Measurements from ENCODE around the gene UNC13D. TPM values are rescaled to one million over a fixed set of nuclear protein-coding genes. Genes with fewer than 3 reads are reported as not detected.

UNC13D gene
- total RNA-seq, 1 experiment from 2014 or later, result 104 TPM

- CTCF ChIA-PET, result interaction anchor here (1.0 kb wide), 2 partner anchors 16 to 46 kb away, joined by 3 read pairs; no protein-coding TSS in a partner anchor
- Mint-ChIP-seq H3K27me3 (ENCODE audit: unreplicated experiment) (no peaks in the 10 kb centered on the region), H3K4me3 (ENCODE audit: low read depth, unreplicated experiment) (no peak overlapping the region), H3K4me1 (ENCODE audit: low read depth, unreplicated experiment) (no peaks in the 10 kb centered on the region), H3K9me3 (ENCODE audit: low read depth, unreplicated experiment) (no peaks in the 10 kb centered on the region), H3K36me3 (ENCODE audit: insufficient read depth, unreplicated experiment) (peaks cover 62% of the 10 kb centered on the region), H3K27ac (ENCODE audit: unreplicated experiment) (no peak overlapping the region)
- no peak for DNase-seq
- TF ChIP-seq CTCF (IDR thresholded peaks at IDR 0.05; ENCODE audit: unreplicated experiment), result no peak
- intact Hi-C loops (cut with micrococcal nuclease; ENCODE audit: unreplicated experiment), result no loop called here
- BruUV-seq (replicated peaks), result no TSS peak
Observed at GRCh38 chr17:75829747-75830146, 14.5 kb downstream of the UNC13D start.

- no peaks in the 10 kb centered on the region for H3K27me3 Mint-ChIP-seq (ENCODE audit: unreplicated experiment)
- H3K9me3 Mint-ChIP-seq (ENCODE audit: low read depth, unreplicated experiment), result no peaks in the 10 kb centered on the region
- intact Hi-C loops (cut with micrococcal nuclease; ENCODE audit: unreplicated experiment), result no loop called here
- BruUV-seq (replicated peaks), result no TSS peak
- no peak overlapping the region for H3K27ac Mint-ChIP-seq (ENCODE audit: unreplicated experiment)
- H3K4me1 Mint-ChIP-seq (ENCODE audit: low read depth, unreplicated experiment), result no peaks in the 10 kb centered on the region
- peaks cover 62% of the 10 kb centered on the region for H3K36me3 Mint-ChIP-seq (ENCODE audit: insufficient read depth, unreplicated experiment)
- TF ChIP-seq CTCF (IDR thresholded peaks at IDR 0.05; ENCODE audit: unreplicated experiment), result no peak
- DNase-seq, result no peak
- H3K4me3 Mint-ChIP-seq (ENCODE audit: low read depth, unreplicated experiment), result no peak overlapping the region
- CTCF ChIA-PET, result no interaction called here
Observed at GRCh38 chr17:75828741-75829140, 15.5 kb downstream of the UNC13D start.

GRCh38 chr17:75828076-75828400, 16.2 kb downstream of the UNC13D start:
- peaks cover 62% of the 10 kb centered on the region for H3K36me3 Mint-ChIP-seq (ENCODE audit: insufficient read depth, unreplicated experiment)
- intact Hi-C loops (cut with micrococcal nuclease; ENCODE audit: unreplicated experiment), result no loop called here
- no peaks in the 10 kb centered on the region for H3K27me3 Mint-ChIP-seq (ENCODE audit: unreplicated experiment)
- no peak for TF ChIP-seq CTCF (IDR thresholded peaks at IDR 0.05; ENCODE audit: unreplicated experiment)
- DNase-seq, result no peak
- CTCF ChIA-PET, result no interaction called here
- no peaks in the 10 kb centered on the region for H3K9me3 Mint-ChIP-seq (ENCODE audit: low read depth, unreplicated experiment)
- H3K27ac Mint-ChIP-seq (ENCODE audit: unreplicated experiment), result no peak overlapping the region
- BruUV-seq (replicated peaks), result no TSS peak
- no peaks in the 10 kb centered on the region for H3K4me1 Mint-ChIP-seq (ENCODE audit: low read depth, unreplicated experiment)
- no peak overlapping the region for H3K4me3 Mint-ChIP-seq (ENCODE audit: low read depth, unreplicated experiment)

- Mint-ChIP-seq H3K4me3 (ENCODE audit: low read depth, unreplicated experiment) (no peak overlapping the region), H3K27me3 (ENCODE audit: unreplicated experiment) (no peaks in the 10 kb centered on the region), H3K27ac (ENCODE audit: unreplicated experiment) (no peak overlapping the region), H3K36me3 (ENCODE audit: insufficient read depth, unreplicated experiment) (peaks cover 67% of the 10 kb centered on the region), H3K9me3 (ENCODE audit: low read depth, unreplicated experiment) (no peaks in the 10 kb centered on the region), H3K4me1 (ENCODE audit: low read depth, unreplicated experiment) (peaks cover under 1% of the 10 kb centered on the region)
- no TSS peak for BruUV-seq (replicated peaks)
- peak; percentile 57 for DNase-seq
- TF ChIP-seq CTCF (IDR thresholded peaks at IDR 0.05; ENCODE audit: unreplicated experiment), result peak; percentile 48
- intact Hi-C loops (cut with micrococcal nuclease; ENCODE audit: unreplicated experiment), result no loop called here
- CTCF ChIA-PET, result interaction anchor here (0.5 to 1.2 kb wide), 3 partner anchors 16 to 216 kb away, joined by 3 to 7 read pairs (median 3); no protein-coding TSS in a partner anchor
Observed at GRCh38 chr17:75827308-75828075, 16.7 kb downstream of the UNC13D start.

All from Calu3 (cell line).